Sigmoid colon (tissue), 4 donors: Measurements from ENCODE around the gene MTG2.

Source experiments
- POLR2A ChIP-seq, 2 donors: fragments of 450-650 bp; IDR thresholded peaks; one replicate each; pipeline ENCODE4 v1.6.1; 2016; ENCODE audit warnings: antibody characterized with exemption in 2 of 2, mild to moderate bottlenecking in 2 of 2, moderate library complexity in 2 of 2
- POLR2AphosphoS5 ChIP-seq, 4 donors: sonication (generic); formaldehyde crosslinking; IDR thresholded peaks; one replicate each; pipeline ENCODE4 v1.6.1; 2017; ENCODE audit warnings: antibody characterized with exemption in 4 of 4
- TF ChIP-seq, protein P1 (sequence below), 4 experiments: fragments of 450-650 bp in 3 of 4; fragments of 200-600 bp in 1 of 4; IDR thresholded peaks; one replicate each; pipeline ENCODE4 v1.5.1; 2016 to 2019; ENCODE audit warnings: antibody characterized with exemption in 4 of 4, mild to moderate bottlenecking in 3 of 4, moderate library complexity in 2 of 4

DNA sequence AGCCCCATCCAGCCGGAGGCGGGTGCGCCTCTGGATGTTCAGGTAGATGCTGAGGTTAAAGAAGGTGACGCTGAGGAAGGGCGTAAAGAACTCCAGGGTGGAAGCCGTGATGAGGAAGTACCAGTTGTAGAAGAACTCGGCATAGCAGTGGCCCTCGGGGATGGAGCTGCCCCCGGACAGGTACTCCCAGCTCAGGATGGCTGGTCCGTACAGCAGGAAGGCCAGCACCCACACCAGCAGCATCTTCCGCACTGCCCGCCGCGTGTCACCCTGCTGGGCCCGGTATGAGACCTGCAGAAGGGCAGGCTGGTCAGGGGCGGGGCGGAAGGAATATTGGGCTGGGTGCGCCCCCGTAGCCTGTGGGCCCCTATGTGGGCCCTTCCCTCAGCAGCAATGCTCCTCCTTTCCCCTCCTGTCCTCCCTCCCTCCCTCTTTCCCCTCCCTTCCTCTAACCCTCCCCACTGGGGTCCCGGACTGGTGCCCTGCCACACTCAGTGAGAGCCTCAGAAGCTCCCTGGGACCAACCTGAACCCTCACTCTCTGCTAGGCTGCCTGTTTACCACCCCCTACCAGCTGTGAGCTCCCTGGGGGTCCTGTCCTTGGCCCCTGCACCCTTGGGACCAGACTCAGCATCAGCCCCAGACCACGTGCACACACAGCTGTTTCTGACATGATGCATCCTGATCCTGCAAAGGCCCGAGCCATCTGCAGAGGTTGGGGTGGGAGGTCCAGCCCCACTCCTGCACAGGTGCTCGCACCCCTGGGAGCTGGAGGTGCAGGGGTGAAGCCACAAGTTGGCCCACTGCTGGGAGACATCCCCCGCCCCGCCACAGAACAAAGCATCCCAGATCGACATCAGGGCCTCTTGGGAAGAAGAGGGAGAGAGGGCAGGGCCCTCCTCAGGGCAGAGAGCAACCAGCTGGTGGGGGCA, 34.1 kb downstream of the MTG2 start:
- TF ChIP-seq POLR2AphosphoS5 (IDR thresholded peaks at IDR 0.05) (no peak), POLR2A (IDR thresholded peaks at IDR 0.05) (no peak)
- TF ChIP-seq, protein P1, sequence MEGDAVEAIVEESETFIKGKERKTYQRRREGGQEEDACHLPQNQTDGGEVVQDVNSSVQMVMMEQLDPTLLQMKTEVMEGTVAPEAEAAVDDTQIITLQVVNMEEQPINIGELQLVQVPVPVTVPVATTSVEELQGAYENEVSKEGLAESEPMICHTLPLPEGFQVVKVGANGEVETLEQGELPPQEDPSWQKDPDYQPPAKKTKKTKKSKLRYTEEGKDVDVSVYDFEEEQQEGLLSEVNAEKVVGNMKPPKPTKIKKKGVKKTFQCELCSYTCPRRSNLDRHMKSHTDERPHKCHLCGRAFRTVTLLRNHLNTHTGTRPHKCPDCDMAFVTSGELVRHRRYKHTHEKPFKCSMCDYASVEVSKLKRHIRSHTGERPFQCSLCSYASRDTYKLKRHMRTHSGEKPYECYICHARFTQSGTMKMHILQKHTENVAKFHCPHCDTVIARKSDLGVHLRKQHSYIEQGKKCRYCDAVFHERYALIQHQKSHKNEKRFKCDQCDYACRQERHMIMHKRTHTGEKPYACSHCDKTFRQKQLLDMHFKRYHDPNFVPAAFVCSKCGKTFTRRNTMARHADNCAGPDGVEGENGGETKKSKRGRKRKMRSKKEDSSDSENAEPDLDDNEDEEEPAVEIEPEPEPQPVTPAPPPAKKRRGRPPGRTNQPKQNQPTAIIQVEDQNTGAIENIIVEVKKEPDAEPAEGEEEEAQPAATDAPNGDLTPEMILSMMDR (IDR thresholded peaks at IDR 0.05) = no peak
